ENCODE results near the gene CARS2. TPM values are rescaled to one million over a fixed set of nuclear protein-coding genes. Genes with fewer than 3 reads are reported as not detected.

CARS2 gene
- total and polyA plus RNA-seq, 3 donors from 2014 or later: 60.4 to 116 (median 100) TPM

DNA sequence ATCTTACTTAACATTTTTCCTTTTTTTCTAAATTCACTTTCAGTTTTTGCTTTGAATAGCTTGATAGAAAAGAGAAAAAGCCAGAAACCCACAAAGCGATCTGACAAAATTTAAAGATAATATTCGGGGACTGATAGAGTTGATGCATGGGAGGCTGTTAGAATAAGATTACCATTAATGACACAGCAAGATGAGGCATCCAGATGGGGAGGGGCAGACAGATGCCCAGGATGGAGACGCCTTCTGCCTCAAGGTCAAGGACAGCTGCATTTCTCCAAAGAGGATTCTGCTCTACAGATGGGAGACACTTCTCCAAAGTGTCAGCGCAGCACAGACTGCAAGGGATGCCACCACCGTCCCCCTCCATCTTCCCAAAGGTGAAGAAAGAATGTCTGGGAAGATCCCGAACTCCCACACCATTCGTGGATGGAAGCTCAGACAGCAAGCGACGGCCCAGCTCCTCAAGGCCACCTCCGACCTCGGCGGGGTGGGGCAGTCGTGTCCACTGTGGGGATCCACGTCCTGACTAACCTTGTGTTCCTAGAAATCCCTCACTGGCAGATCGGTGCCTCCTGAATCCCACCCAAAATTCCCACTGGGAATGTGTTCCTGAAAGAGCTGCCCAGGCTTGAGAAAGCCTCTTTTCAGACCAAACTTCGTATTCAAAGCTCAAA, 57.6 kb downstream of the CARS2 start:
- Histone ChIP-seq H3K9me3 (no peaks in the 10 kb centered on the region), H3K27me3 (no peaks in the 10 kb centered on the region), H3K4me1 (peaks cover 20% of the 10 kb centered on the region), H3K4me3 (no peak overlapping the region), H3K27ac (no peak overlapping the region), H3K36me3 (ENCODE audit: low read depth, missing control alignments) (no peaks in the 10 kb centered on the region)
- WGBS, 2 donors: 40 to 54% methylated on average over 9 to 16 of the region's 16 CpGs
- intact Hi-C loops (cut with DNase I; ENCODE audit: low total_unique reads): no loop called here
- no peak for DNase-seq
- TF ChIP-seq POLR2A (IDR thresholded peaks at IDR 0.05): no peak
- TF ChIP-seq, protein P1, sequence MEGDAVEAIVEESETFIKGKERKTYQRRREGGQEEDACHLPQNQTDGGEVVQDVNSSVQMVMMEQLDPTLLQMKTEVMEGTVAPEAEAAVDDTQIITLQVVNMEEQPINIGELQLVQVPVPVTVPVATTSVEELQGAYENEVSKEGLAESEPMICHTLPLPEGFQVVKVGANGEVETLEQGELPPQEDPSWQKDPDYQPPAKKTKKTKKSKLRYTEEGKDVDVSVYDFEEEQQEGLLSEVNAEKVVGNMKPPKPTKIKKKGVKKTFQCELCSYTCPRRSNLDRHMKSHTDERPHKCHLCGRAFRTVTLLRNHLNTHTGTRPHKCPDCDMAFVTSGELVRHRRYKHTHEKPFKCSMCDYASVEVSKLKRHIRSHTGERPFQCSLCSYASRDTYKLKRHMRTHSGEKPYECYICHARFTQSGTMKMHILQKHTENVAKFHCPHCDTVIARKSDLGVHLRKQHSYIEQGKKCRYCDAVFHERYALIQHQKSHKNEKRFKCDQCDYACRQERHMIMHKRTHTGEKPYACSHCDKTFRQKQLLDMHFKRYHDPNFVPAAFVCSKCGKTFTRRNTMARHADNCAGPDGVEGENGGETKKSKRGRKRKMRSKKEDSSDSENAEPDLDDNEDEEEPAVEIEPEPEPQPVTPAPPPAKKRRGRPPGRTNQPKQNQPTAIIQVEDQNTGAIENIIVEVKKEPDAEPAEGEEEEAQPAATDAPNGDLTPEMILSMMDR (IDR thresholded peaks at IDR 0.05): no peak

DNA sequence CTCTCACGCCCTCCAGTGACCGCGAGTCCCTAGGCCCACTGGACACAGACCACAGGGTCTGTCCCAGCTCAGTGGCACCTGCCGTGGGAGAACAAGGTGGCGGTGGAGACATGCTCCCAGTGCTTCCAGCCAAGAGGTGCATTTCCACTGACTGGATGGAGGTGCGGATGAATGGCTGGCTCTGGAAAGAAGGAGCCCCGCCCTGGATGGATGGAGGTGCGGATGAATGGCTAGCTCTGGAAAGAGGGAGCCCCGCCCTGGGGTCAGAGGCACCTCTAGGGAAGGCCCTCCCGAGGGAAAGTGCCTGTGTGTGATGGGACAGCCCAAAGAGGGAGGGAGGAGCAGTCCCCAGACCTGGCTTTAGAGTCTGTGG, 58.6 kb downstream of the CARS2 start:
- Histone ChIP-seq H3K9me3 (no peaks in the 10 kb centered on the region), H3K4me3 (no peak overlapping the region), H3K36me3 (ENCODE audit: low read depth, missing control alignments) (no peaks in the 10 kb centered on the region), H3K27me3 (no peaks in the 10 kb centered on the region), H3K4me1 (peaks cover 20% of the 10 kb centered on the region), H3K27ac (no peak overlapping the region)
- TF ChIP-seq, protein P1 (IDR thresholded peaks at IDR 0.05): no peak
- TF ChIP-seq POLR2A (IDR thresholded peaks at IDR 0.05): no peak
- intact Hi-C loops (cut with DNase I; ENCODE audit: low total_unique reads): no loop called here
- WGBS, 2 donors: 85 to 94% methylated on average over 10 of the region's 10 CpGs
- DNase-seq: no peak

DNA sequence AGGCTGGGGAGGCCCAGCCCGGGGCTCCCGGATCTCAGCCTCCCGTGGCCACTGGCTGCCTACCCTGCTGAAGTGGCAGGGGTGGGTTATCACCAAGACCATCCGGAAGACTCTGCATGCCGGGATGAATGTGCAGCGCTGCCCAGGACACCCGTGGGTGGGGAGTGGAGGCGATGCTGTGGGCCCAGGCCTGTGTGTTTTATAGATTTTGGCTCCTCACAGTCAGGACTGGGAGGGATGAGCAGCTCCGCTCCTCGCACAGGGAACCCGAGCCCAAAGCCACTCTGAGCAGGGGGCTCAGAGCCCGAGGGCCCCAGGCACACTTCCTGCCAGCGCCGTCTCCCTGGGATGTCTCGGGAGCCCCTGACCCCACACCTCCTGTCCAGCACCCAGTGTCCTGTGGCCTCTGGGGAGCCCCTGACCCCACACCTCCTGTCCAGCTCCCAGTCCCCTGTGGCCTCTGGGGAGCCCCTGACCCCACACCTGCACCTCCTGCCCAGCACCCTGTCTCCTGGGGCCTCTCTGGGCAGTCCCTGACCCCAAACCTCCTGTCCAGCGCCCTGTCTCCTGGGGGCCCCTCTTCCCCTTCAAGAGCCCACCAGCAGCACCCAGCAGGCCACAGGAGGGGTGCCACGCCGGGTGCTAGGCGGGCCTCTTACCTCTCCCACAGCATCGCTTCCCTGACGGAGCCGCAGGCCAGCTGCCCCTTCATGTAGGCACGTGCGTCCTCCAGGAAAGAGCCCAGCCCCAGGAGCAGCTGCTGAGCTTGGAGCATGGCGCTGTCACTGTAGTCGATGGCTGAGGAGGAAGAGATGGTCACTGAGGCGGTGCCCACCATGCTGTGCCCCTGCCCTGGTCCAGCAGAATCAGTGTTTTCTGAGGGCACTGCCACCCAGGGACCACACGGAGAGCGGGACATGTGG, 59.2 kb downstream of the CARS2 start:
- Histone ChIP-seq H3K4me1 (peaks cover 20% of the 10 kb centered on the region), H3K27me3 (no peaks in the 10 kb centered on the region), H3K36me3 (ENCODE audit: low read depth, missing control alignments) (no peaks in the 10 kb centered on the region), H3K27ac (no peak overlapping the region), H3K4me3 (no peak overlapping the region), H3K9me3 (no peaks in the 10 kb centered on the region)
- WGBS, 2 donors: 91 to 96% methylated on average over 18 to 29 of the region's 29 CpGs
- intact Hi-C loops (cut with DNase I; ENCODE audit: low total_unique reads): no loop called here
- DNase-seq: no peak
- TF ChIP-seq, protein P1 (IDR thresholded peaks at IDR 0.05): no peak
- TF ChIP-seq POLR2A (IDR thresholded peaks at IDR 0.05): no peak

DNA sequence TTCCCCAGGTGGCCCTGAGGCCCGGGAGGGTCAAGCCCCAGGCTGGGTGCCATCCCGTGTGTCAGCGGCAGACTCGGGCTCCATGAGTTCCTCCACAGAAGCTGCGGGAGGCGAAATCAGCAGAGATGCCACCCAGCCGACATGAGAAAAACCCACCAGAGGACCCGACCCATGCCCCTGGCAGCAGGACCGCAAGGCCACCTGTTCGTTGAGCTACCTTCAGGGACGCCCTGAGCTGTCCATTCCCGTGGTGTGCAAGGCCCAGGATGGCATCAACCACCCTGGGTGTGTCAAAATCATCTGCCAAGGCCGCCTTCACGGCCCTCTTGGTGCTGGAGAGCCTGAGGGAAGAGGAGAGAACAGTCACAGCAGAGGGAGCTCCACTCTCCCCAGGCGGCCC, 60.2 kb downstream of the CARS2 start:
- DNase-seq: no peak
- H3K36me3 ChIP-seq (ENCODE audit: low read depth, missing control alignments): no peaks in the 10 kb centered on the region

More for the DNA sequence above, 60.2 kb downstream of the CARS2 start:
- Histone ChIP-seq H3K9me3 (no peaks in the 10 kb centered on the region), H3K27ac (no peak overlapping the region), H3K4me1 (peaks cover 28% of the 10 kb centered on the region), H3K27me3 (no peaks in the 10 kb centered on the region), H3K4me3 (no peak overlapping the region)
- TF ChIP-seq, protein P1 (IDR thresholded peaks at IDR 0.05): no peak
- no peak for TF ChIP-seq POLR2A (IDR thresholded peaks at IDR 0.05)
- WGBS, 2 donors: 77 to 95% methylated on average over 8 to 13 of the region's 15 CpGs
- intact Hi-C loops (cut with DNase I; ENCODE audit: low total_unique reads): no loop called here

Measured in testis (tissue), 3 donors.